Karpas-422 (cell line): ENCODE results near the gene STK24. TPM values are rescaled to one million over a fixed set of nuclear protein-coding genes. Genes with fewer than 3 reads are reported as not detected.

ENCODE experiments used
- DNase-seq: peaks from one replicate; pipeline ENCODE4 v3.0.0-alpha.2; 2015
- H2AFZ ChIP-seq: fragments of 200-600 bp; sonication (generic); 2 replicates; pipeline ENCODE4 v1.6.1; 2014; ENCODE audit warnings: antibody characterized with exemption, low read length, mixed read lengths
- H3K27ac ChIP-seq: fragments of 200-600 bp; sonication (generic); 2 replicates; pipeline ENCODE4 v1.5.1; 2014; ENCODE audit warnings: mild to moderate bottlenecking, low read length, moderate library complexity
- H3K27me3 ChIP-seq: fragments of 200-600 bp; sonication (generic); 2 replicates; pipeline ENCODE4 v1.6.1; 2014; ENCODE audit warnings: low read length, mixed read lengths
- H3K36me3 ChIP-seq: fragments of 200-600 bp; sonication (generic); 2 replicates; pipeline ENCODE4 v1.6.1; 2014; ENCODE audit warnings: low read length, mixed read lengths; ENCODE audit not compliant: insufficient read depth
- H3K4me1 ChIP-seq: fragments of 200-600 bp; sonication (generic); 2 replicates; pipeline ENCODE4 v1.6.1; 2014; ENCODE audit warnings: mild to moderate bottlenecking, low read length, mixed read lengths
- H3K4me2 ChIP-seq: fragments of 200-600 bp; sonication (generic); 2 replicates; pipeline ENCODE4 v1.6.1; 2014; ENCODE audit warnings: low read length, low read depth, mild to moderate bottlenecking; ENCODE audit not compliant: poor library complexity, severe bottlenecking
- H3K4me3 ChIP-seq: fragments of 200-600 bp; sonication (generic); 2 replicates; pipeline ENCODE4 v1.5.1; 2014; ENCODE audit warnings: mild to moderate bottlenecking, antibody characterized with exemption, low read length, mixed read lengths
- H3K79me2 ChIP-seq: fragments of 200-600 bp; sonication (generic); 2 replicates; pipeline ENCODE4 v1.6.1; 2014; ENCODE audit warnings: mild to moderate bottlenecking, low read length, mixed read lengths
- H3K9ac ChIP-seq: fragments of 200-600 bp; sonication (generic); 2 replicates; pipeline ENCODE4 v1.6.0; 2014; ENCODE audit warnings: low read length
- H3K9me2 ChIP-seq: fragments of 200-600 bp; sonication (generic), shearing (Covaris generic); replicated peaks from 2 replicates; pipeline ENCODE4 v1.6.0; 2014; ENCODE audit warnings: mild to moderate bottlenecking, low read length, moderate library complexity; ENCODE audit not compliant: insufficient read depth
- H3K9me3 ChIP-seq: fragments of 300-700, 200-600 bp; sonication (generic); 2 replicates; pipeline ENCODE4 v1.6.1; 2014; ENCODE audit warnings: low read length, mixed read lengths
- H4K20me1 ChIP-seq: fragments of 200-600 bp; sonication (generic); 2 replicates; pipeline ENCODE4 v1.6.1; 2014; ENCODE audit warnings: mild to moderate bottlenecking, antibody characterized with exemption, low read length, low read depth; ENCODE audit not compliant: insufficient read depth
- total RNA-seq: library from RNA; depleted of rRNA; stranded (reverse); fragments of >200 nt; shearing (Covaris generic); gene quantifications from 2 replicates; pipeline ENCODE4 v1.2.3, GENCODE V29; 2014; ENCODE audit warnings: low replicate concordance; rRNA removed

The STK24 gene
- total RNA-seq, 1 experiment from 2014 or later = 107 TPM

DNA sequence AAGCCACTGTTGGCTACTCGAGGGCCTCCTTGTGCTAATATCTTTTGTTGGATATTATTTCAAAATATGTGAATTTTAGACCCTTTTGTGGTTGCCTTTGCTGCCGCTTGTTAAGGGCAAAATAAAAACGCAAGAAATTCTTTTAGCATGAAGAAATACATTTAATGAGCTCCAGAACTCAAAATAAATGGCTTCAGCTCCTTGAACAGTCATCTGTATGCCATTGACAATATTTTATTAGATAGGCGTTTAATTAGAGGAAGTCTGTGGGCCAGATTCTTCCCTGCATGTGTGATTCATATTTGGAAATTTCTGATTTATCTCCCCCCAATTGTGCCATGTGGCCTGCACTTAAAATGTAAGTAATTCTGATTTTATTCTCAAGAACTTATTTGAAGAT lies 177.2 kb downstream of the STK24 start:
- Histone ChIP-seq H3K9me3 (no peaks in the 10 kb centered on the region), H3K4me2 (no peak overlapping the region), H2AFZ (no peak overlapping the region), H4K20me1 (no peaks in the 10 kb centered on the region), H3K36me3 (no peaks in the 10 kb centered on the region), H3K27ac (no peak overlapping the region), H3K79me2 (no peaks in the 10 kb centered on the region), H3K4me3 (no peak overlapping the region), H3K9me2 (no peaks in the 10 kb centered on the region), H3K4me1 (no peaks in the 10 kb centered on the region), H3K27me3 (no peaks in the 10 kb centered on the region), H3K9ac (no peak overlapping the region)
- DNase-seq = no peak

DNA sequence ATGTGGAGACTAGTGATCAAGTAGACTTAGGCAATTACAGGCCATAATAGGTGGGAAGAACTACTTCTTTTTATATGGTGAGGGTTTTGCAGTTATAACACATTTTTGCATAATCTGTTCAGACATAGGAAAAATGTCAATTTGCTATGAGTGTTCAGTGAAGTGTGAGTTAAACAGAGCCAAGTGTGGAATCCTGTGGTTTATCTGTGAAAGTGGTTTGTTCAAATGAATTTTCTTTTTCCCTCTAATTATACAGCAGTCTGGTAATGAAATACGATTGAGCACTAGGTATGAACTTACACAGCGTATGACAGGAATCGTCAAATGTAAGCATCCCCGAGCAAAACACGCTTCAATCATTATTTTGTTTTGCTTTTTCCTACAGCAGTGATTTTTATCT lies 178.3 kb downstream of the STK24 start:
- no peak overlapping the region for H2AFZ ChIP-seq
- no peaks in the 10 kb centered on the region for H3K27me3 ChIP-seq
- DNase-seq = no peak
- H3K36me3 ChIP-seq = no peaks in the 10 kb centered on the region
- H3K9ac ChIP-seq = no peak overlapping the region
- no peak overlapping the region for H3K27ac ChIP-seq
- H3K4me1 ChIP-seq = no peaks in the 10 kb centered on the region
- H3K4me2 ChIP-seq = no peak overlapping the region
- no peaks in the 10 kb centered on the region for H3K79me2 ChIP-seq
- no peaks in the 10 kb centered on the region for H3K9me3 ChIP-seq
- H4K20me1 ChIP-seq = no peaks in the 10 kb centered on the region
- no peak overlapping the region for H3K4me3 ChIP-seq
- no peaks in the 10 kb centered on the region for H3K9me2 ChIP-seq

GRCh38 chr13:98397861-98398260 lies 179.0 kb downstream of the STK24 start:
- no peak overlapping the region for H3K4me2 ChIP-seq
- H3K9ac ChIP-seq = no peak overlapping the region
- no peaks in the 10 kb centered on the region for H3K9me2 ChIP-seq
- no peaks in the 10 kb centered on the region for H3K79me2 ChIP-seq
- DNase-seq = no peak
- no peaks in the 10 kb centered on the region for H3K27me3 ChIP-seq
- H3K36me3 ChIP-seq = no peaks in the 10 kb centered on the region
- H3K9me3 ChIP-seq = no peaks in the 10 kb centered on the region
- H3K27ac ChIP-seq = no peak overlapping the region
- H4K20me1 ChIP-seq = no peaks in the 10 kb centered on the region
- no peaks in the 10 kb centered on the region for H3K4me1 ChIP-seq
- H2AFZ ChIP-seq = no peak overlapping the region
- no peak overlapping the region for H3K4me3 ChIP-seq

DNA sequence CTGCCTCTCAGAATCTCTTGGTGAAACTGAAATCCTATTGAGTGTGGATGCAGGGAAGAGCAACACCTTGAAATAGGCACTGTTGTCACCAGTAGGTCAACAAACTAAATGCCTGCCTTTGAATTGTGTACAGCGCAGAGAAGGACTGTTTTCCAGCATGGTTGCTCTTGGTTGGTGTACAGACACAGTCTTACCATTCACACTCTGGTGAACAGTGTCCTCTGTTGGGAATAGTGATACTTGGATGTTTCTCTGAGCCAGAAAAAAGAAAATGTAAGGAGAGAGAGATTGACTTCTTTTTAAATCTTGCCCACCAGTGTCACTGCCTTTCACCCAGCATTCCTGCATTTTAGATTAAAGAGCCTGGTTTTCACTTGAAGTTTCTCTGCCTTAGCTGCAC lies 179.7 kb downstream of the STK24 start:
- Histone ChIP-seq H3K36me3 (no peaks in the 10 kb centered on the region), H3K4me1 (no peaks in the 10 kb centered on the region), H3K9me2 (no peaks in the 10 kb centered on the region), H4K20me1 (no peaks in the 10 kb centered on the region), H2AFZ (no peak overlapping the region), H3K27me3 (no peaks in the 10 kb centered on the region), H3K4me3 (no peak overlapping the region), H3K4me2 (no peak overlapping the region), H3K9ac (no peak overlapping the region), H3K9me3 (no peaks in the 10 kb centered on the region), H3K79me2 (no peaks in the 10 kb centered on the region), H3K27ac (no peak overlapping the region)
- DNase-seq = no peak

- Histone ChIP-seq H3K27me3 (no peaks in the 10 kb centered on the region), H3K4me3 (no peak overlapping the region), H3K27ac (no peak overlapping the region), H3K4me1 (no peaks in the 10 kb centered on the region), H3K9me2 (no peaks in the 10 kb centered on the region), H3K36me3 (no peaks in the 10 kb centered on the region), H3K79me2 (no peaks in the 10 kb centered on the region), H3K9me3 (no peaks in the 10 kb centered on the region), H3K9ac (no peak overlapping the region), H2AFZ (no peak overlapping the region), H3K4me2 (no peak overlapping the region), H4K20me1 (no peaks in the 10 kb centered on the region)
- no peak for DNase-seq
Observed at GRCh38 chr13:98396071-98396710, 180.7 kb downstream of the STK24 start.

Other genes starting within 250 kb of the STK24 start
- gene SLC15A1, start 175.6 kb upstream of the STK24 start, total RNA-seq = not detected in 2 replicates